Mesenteric fat pad (tissue), 1 donor: Measurements from ENCODE around the gene CDSN. TPM values are rescaled to one million over a fixed set of nuclear protein-coding genes. Genes with fewer than 3 reads are reported as not detected.

ENCODE experiments used
- DNase-seq: peaks from one replicate; pipeline ENCODE4 v3.0.0-alpha.2; 2020; ENCODE audit warnings: low spot score
- total RNA-seq: library from RNA; stranded (reverse); fragmentation: NEBNext Ultra II Directional; extraction: Animal tissue kit (Norgen Biotek cat#: 25700); gene quantifications from one replicate; pipeline ENCODE4 v1.2.1, GENCODE V29; 2021
- donor health status: DM: yes; HTN: yes; CAD: no.

Gene CDSN
- total RNA-seq, 1 donor from 2014 or later: not detected

DNA sequence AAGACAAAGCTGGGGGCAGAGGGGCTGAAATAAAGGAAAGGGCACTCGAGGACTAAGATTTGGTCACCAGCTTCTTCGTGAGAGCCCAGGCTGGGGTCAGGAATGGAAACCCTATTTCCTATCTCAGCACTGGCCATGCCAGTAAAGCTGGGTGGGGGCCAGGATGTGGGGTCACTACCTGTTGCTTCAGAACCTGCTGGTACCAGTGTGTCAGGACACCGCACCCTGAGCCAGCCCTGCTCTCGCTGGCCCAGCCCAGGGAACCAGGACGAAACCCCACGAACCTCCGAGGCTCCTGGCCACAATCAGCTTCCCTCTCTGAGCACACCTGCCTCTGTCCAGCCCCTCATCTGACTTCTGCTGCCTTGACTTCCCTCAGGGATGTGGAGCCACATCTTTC is 2.1 kb downstream of the CDSN start:
- no peak for DNase-seq

DNA sequence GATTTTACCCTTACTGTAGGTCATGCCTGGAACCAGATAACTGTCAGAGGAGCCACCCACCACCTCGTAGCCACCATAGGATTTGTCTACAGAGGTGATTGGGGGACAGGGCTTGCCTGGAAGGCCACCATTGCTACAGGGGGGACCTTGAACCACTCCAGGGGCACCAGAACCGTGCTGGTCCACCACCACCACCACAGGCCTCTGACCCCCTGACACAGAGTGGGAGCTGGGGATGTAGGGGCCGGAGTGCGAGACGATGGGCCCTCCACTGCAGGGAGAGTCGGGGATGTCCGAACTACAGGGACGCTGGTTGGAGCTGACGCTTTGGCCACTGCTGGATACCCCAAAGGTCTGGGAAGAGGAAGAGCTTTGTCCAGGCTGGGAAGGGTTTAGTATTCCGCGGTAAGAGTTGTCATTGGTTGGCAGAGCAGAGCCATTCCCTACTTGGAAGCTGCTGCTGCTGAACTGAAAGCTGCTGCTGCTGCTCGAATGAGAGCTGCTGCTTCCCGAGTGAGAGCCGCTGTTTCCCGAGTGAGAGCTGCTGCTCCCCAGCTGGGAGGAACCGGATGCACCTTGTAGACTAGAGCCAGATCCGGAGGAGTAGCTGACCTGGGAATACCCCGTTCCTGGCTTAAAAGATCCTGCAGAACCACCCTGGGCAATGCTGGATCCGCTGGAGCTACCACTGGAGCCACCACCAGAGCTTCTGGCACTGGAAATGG is 3.4 kb downstream of the CDSN start:
- DNase-seq: no peak

DNA sequence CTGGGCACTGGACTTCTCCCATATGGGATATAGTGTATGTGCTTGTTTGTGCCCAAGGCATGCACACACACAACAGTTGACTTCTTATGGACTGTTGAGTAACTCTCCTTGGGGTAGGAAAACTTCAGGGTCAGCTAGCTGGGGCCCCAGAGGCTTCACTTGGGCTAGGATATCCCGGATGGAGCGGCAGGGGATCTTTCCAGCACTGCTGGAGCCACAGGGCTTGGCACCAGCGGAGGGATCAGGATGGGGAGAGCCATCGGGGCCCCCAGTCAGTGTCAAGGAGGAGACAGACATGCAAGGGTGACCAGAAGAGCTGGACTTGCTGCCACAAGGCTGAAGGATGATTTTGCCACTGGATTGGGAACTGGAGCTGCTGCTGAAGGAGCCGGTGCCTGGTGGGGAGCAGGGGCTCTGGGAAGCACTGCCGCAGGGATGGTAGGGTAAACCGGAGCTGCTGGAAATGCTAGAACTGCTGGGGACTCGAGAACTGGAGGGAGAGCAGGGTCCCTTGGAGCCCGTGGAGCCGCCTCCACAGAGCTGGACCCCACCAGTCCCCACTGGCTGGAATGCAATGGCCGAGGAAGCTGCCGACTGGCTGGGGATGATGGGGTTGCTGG is 4.2 kb downstream of the CDSN start:
- no peak for DNase-seq

DNA sequence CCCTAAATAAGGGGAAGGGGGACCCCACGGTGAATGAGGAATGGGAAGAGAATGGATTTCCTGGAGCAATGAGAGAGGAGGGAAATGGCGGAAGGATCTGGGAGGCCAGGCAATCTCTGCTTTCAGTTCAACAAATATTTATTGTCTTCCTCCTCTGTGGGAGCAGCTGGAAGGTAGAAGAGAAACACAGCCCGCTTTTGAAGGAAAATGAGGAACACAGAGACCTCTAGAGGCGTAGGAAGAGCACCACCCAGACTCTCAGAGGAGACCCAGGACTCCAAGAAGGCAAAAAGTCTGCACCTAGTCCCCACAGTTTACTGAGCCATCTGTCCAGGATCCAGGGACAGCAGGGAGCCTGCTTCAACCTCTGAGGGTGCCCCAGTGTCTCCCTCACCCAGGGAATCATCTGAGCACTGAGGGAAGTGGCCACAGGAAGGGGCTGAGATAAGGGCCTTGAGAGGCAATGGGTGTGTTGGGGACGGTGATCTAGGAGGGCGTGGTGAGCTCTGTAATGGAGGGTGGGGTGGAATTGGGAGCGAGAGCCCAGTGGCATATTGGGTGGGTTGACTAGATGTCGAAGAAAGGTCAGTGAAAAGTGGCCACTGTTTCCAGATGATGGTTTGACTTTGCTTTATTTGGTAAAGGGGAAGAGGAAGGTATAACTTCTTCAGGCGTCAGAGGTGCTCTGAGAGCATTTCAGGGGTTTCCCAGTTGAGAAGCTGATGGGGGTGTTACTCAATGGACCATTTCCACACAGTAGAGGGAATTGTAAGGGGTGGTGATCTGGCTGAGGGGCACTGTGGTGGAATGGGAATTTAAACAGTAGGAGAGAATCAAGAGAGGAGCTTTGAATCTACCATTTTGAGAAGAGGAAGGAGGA is 5.0 kb downstream of the CDSN start:
- no peak for DNase-seq

DNA sequence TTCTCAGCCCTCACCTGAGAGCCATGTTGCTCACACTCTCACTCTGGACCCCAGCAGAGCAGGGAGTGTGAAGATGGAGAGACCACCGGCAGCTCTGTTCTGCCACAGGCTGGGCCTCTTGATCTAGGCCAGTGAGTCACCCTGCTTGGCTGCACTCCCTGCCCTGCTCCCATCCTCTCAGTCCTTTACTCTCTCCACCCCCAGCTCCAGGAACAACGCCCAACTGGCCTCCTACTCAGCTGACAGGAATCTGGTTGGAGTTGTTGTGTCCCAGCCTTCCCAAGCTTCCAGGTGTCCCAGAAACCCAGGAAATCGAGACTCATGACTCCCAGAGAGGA is 5.7 kb downstream of the CDSN start, which contains the start of gene PSORS1C1:
TSS of gene PSORS1C1 (plus strand) at position 260 of the 338 bp plus-strand sequence. CDS start 14,833 bp downstream, outside the sequence.
- DNase-seq: no peak

DNA sequence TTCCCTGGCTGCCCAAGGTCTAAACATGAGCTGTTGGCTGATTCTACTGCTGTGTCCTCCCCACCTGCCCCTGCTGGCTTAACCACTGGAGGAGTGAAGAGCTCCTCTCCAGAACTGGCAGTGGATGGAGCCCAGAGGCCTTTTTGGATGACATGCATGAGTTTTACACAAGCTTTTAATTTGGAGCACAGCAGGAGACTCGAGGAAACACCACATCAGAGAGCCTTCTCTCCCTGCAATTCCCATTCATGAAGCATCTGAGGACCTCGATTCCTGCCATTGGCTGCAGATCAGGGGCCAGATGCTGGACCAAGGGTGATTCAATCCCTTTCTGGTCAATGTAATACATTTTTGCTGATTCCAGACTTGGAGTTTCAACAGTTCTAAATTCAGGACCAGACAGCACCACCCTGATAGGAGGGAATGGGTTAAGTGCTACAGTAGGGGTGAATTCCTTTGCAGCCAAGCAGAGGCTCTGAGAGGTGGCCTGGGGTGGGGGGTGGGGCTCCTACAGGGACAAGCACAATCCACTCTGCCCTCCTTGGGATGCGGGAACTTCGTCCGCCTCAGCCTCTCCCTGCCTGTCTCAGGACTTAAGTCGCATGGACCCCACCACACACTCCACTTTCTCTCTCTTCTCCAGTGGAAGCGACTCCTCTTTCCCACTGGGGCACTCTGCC is 6.2 kb downstream of the CDSN start:
- DNase-seq: no peak

DNA sequence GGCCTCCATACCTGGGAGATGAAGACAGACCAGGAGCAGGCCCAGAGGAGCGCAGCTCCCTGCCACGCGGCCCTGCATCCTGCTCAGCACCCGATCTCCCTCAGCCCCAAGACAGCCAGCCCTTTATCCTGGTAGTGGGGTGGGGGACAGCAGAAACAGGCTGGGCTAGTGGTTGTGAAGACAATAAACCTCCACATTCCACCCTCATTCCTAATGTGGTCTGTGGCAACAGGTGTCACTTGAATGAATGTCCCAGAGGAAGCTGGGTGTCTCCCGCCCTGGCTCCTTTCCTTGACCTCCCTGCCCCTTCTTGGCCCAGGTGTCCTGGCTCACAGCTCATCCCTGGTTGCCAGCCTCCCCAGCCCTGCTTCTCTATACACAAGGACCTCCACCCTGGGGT is 7.8 kb downstream of the CDSN start, which contains the start of gene C6orf15:
TSS of gene C6orf15 (minus strand) at position 98 of the 400 bp plus-strand sequence. CDS start at position 78, 20 bp downstream.
- no peak for DNase-seq

DNA sequence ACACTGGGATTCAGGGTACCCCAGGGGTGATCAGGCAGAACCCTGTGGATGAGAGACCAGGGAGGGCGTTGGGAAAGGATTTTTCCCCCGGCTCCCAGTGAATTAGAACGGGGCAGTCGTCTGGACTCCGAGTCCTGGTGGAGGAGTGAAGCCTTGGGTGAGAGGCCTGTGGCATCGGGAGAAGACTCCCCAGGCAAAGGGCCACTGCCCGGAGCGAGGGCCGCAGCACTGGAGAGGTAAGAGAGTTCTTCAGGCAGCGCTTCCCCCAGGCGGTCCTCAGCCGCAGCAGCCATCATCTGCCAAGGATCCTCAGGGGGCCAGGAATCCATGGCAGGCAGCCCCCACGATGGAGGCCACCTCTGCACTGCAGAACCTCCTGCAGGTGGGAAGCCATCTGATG is 8.5 kb downstream of the CDSN start:
- no peak for DNase-seq

DNA sequence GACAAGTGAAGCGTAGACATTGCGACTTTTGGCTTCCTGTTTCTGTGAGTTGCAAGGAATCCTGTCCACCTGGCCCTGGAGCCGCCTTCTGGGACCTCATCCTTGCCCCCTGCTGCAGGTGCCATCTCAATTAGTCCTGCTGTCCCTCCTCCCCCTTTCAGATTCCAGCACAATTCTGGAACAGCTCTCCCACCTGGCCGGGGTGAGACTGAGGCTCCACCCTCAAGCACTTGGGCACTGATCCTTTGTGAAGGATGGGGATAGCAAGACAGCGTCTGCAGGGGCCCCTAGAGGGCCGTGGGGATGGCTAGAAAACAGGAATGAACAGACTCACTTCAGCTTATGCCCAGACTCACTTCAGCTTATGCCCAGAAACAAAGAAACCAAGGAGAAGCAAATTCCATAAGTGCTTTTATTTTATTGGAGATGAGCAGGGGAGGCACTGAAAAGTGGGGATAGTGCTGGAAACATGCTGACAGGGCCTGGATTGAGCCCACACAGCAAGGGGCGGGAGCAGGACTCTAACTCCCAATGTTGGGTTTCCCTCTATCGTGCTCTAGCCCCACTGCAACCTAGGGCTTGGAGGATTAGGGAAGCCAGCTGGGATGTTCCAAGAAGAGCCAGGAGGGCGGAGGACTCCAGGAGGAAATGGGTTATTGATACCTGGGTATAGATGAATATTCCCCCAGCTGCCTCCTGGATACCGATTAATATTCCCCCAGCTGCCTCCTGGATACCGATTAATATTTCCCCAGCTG is 9.2 kb downstream of the CDSN start:
- no peak for DNase-seq

DNA sequence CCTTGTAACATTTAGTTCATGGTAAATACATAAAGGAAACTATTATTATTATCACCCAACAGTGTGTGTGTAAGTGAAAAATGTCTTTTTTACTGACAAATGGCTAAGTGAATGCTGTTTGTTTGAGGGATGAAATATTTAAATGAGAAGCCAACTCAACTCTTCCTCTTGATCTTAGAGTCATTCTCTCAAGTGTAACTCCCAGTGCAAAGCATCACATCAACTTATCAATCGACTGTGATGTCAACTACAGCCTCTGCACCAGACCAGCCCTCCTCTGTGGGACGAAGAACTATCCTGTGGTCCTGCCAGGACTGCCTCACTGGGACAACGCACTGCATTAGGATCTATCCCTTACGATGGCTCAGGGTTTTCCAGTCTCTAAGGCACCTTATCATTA is 13.2 kb downstream of the CDSN start:
- DNase-seq: no peak

DNA sequence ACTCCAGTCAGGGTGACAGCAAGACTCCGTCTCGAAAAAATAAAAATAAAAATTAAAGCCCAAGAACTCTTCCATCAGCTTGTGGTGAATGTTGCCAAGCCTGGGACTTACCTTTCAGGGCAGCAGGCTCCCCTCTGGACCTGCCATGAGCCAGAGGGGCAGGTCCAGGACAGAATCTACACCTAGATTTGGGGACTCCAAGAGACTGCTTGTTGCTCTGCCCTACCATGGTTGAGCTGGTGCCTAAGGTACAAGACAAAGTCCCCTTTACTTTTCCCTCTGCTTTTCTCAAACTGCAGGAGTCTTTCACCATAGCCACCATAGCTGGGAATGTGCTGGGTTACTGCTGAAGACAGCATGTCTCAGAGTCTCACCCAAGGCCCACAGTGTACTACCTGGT is 17.1 kb downstream of the CDSN start:
- peak; percentile 57 for DNase-seq

DNA sequence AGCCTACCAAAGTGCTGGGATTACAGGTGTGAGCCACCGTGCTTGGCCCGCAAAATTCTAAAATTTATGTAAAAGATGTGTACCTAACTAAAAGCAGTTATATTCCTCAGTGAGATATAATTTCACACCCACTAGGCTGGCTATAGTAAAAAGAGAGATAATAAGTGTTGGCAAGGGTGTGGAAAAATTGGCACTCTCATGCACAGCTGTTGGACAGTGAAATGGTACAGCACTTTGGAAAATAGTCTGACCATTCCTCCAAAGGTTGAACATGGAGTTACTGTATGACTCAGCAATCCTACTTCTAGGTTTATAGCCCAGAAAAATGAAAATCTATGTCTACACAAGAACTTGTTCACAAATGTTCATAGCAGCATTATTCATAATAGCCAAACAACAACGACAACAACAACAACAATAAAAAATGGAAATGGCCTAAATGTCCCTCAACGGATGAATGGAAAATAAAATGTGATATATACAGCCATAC is 21.8 kb downstream of the CDSN start:
- no peak for DNase-seq

DNA sequence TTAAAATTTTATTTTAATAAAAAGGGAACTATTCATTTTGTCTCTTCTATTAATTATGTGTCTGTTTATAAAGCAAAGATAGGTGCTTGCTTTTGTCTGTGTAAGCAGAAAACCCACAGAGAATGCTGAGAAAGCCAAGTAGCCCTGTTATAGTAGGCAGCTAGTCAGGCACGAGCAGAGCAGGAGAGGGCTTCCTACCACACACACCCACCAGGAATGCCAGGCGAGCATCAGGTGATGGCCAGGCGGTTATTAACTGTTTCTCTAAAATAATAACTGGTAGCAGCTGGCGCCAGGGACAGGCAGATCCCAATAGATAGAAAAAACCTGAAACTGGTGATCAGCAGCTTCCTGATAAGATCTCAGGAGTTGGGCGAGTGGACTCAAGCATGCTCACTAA is 23.6 kb downstream of the CDSN start:
- DNase-seq: no peak

DNA sequence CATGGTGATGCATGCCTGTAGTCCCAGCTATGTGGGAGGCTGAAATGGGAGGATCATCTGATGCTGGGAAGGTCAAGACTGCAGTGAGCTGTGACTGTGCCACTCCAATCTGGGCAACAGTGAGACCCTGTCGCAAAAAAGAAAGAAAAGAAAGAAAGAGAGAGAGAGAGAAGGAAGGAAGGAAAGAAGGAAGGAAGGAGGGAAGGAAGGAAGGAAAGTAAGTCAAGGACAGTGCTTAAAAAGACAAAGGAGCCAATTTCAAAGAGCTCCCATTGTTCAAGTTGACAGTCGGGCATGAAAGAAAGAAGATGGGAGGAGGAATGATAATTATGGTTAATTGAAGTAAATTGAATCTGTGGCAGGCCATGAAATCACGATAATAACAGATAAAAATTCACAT is 24.0 kb downstream of the CDSN start:
- DNase-seq: no peak

DNA sequence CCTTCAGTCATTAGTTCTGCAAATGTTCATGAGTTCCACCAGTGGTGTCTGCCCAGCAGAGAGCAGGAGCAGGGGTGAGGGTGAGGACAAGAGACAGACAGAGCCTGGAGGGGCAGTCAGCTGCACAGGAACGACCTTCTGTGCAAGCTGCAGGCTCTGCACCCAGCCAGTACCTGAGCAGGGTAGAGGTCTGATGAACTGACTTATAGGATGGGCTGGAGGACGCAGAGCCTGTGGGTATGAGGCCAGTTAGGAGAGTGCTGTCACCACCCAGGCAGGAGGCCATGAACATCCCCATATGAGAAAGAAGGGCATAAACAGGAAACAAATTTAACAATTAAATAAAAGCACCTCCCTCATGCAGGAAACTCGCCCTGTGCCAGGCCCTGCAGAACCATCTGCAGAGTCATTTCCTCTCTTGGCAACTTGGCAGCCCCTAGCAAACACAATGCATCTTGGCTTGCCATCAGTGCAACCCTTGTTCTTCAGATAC is 25.8 kb downstream of the CDSN start:
- DNase-seq: no peak

DNA sequence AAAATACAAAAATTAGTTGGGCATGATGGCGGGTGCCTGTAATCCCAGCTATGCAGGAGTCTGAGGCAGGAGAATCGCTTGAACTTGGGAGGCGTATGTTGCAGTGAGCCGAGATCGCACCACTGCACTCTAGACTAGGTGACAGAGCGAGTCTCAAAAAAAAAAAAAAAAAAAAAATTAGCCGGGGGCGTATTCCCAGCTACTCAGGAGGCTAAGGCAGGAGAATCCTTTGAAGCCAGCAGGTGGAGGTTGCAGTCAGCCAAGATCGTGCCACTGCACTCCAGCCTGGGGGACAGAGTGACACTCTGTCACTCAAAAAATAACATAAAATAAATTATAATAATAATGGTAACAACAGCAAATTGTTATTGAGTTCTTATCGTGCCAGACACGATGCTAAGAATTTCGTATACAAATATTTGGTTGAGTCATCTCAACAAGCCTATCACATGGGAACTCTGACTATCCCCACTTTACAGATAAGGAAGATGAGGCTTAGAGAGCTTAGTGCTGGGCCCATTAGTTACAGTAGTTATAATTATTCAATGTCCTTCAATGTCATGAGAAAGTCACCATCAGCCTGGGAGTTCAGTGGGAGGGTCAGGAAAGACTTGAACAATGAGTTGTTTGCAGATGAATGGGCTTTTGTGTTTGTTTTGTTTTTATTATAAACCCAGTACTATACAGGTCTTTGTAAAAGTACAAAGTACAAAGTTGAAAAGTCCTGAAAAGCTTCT is 27.3 kb downstream of the CDSN start:
- DNase-seq: no peak

DNA sequence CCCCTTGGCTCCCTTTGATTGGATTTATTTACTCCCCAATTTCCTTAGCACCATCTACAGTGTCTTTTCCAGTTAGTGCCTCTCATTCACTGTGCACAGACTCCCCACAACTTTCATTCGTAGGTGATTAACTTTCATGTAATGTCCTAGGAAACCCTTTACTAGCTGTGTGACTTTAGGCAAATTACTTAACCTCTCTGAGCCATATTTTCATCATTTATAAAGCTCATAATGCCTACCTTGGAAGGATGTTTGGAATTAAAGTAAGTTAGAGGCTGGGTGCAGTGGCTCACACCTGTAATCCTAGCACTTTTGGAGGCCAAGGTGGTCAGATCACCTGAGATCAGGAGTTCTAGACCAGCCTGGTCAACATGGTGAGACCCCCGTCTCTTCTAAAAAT is 28.0 kb downstream of the CDSN start:
- no peak for DNase-seq

DNA sequence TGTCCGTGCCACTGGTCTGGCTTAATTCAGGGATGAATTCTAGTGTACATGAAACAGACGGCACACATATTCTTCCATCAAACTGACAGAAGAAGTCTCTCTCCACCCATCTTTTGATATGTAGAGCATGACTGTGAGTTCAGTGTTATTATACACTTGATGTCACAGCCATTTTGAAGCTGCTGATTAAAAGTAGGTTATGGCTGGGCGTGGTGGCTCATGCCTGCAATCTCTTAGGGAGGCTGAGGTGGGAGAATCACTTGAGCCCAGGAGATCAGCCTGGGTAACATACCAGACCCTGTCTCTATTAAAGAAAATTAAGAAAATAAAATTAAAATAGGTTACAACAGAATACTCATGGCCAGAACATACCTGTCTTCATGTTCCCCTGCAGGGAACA is 28.6 kb downstream of the CDSN start:
- DNase-seq: no peak

DNA sequence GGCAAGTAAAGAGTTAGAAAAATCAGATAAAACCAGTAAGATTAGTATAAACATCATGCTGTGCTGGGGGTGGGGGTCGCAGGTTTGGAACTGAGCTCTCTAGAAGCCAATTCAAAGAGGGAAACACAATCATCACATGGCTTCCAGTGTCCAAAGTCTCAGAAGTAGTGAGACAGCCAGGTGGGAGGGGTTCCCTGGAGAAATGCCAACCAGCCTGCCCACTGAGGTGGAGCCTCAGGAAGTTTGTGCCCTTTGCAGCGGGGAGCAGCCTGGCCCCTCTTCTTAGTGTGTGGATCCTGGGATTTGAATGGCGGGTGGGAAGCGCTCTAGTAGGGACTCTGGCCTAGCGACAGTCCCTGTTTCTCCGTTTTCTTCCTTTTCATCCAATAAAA is 29.3 kb downstream of the CDSN start:
- no peak for DNase-seq
